ENCODE results near the gene CDYL2. TPM values are rescaled to one million over a fixed set of nuclear protein-coding genes. Genes with fewer than 3 reads are reported as not detected.

CDYL2 gene
- total RNA-seq, 1 experiment from 2014 or later: 7.6 TPM

GRCh38 chr16:80739523-80739922 is 64.9 kb downstream of the CDYL2 start:
- H3K9ac ChIP-seq (ENCODE audit: low read length): no peak overlapping the region
- CTCF ChIA-PET: no interaction called here
- ATAC-seq (no peak; the same call in 1 of the 2 replicates), DNase-seq (peak; percentile 13)
- peaks cover 7% of the 10 kb centered on the region; the same call in 1 of the 2 replicates for H3K4me1 ChIP-seq (ENCODE audit: insufficient read depth, low read length)
- no peaks in the 10 kb centered on the region for H4K20me1 ChIP-seq (ENCODE audit: low read length)
- H3K4me2 ChIP-seq (ENCODE audit: low read length): no peak overlapping the region
- no peak overlapping the region for H3K4me3 ChIP-seq (ENCODE audit: low read length)
- POLR2A ChIA-PET (ENCODE audit: unreplicated experiment): no interaction called here
- BruUV-seq (replicated peaks): no TSS peak
- H3F3A ChIP-seq (ENCODE audit: low read length, unreplicated experiment): no peaks in the 10 kb centered on the region
- no peaks in the 10 kb centered on the region for H3K79me2 ChIP-seq (ENCODE audit: low read length)
- H3K9me3 ChIP-seq (ENCODE audit: low read length): no peaks in the 10 kb centered on the region
- no peak for TF ChIP-seq EZH2phosphoT487 (IDR thresholded peaks at IDR 0.05; ENCODE audit: borderline replicate concordance, low read length)
- no peak for TF ChIP-seq CTCF (conservative IDR thresholded peaks at IDR 0.05; ENCODE audit: low read depth, low read length)
- no peak for TF ChIP-seq EZH2 (IDR thresholded peaks at IDR 0.05; ENCODE audit: low read length, unreplicated experiment)
- H3K9me2 ChIP-seq (replicated peaks; ENCODE audit: low read length): no peaks in the 10 kb centered on the region
- no peaks in the 10 kb centered on the region for H3K27me3 ChIP-seq (ENCODE audit: low read length)
- intact Hi-C loops (cut with micrococcal nuclease): no loop called here
- no peak overlapping the region for H3K27ac ChIP-seq (ENCODE audit: low read length)
- H3K36me3 ChIP-seq (ENCODE audit: low read depth, low read length): no peaks in the 10 kb centered on the region
- H2AFZ ChIP-seq (ENCODE audit: low read length): no peak overlapping the region

- no TSS peak for BruUV-seq (replicated peaks)
- intact Hi-C loops (cut with micrococcal nuclease): no loop called here
- Histone ChIP-seq H2AFZ (ENCODE audit: low read length) (no peak overlapping the region), H4K20me1 (ENCODE audit: low read length) (no peaks in the 10 kb centered on the region), H3K79me2 (ENCODE audit: low read length) (no peaks in the 10 kb centered on the region), H3F3A (ENCODE audit: low read length, unreplicated experiment) (no peaks in the 10 kb centered on the region), H3K9me2 (replicated peaks; ENCODE audit: low read length) (no peaks in the 10 kb centered on the region), H3K36me3 (ENCODE audit: low read depth, low read length) (no peaks in the 10 kb centered on the region), H3K9me3 (ENCODE audit: low read length) (no peaks in the 10 kb centered on the region), H3K27ac (ENCODE audit: low read length) (no peak overlapping the region), H3K4me2 (ENCODE audit: low read length) (no peak overlapping the region), H3K27me3 (ENCODE audit: low read length) (no peaks in the 10 kb centered on the region), H3K4me3 (ENCODE audit: low read length) (no peak overlapping the region), H3K4me1 (ENCODE audit: insufficient read depth, low read length) (peaks cover under 1% of the 10 kb centered on the region; the same call in 1 of the 2 replicates), H3K9ac (ENCODE audit: low read length) (no peak overlapping the region)
- POLR2A ChIA-PET (ENCODE audit: unreplicated experiment): no interaction called here
- ATAC-seq (no peak), DNase-seq (peak; percentile 15)
- TF ChIP-seq EZH2phosphoT487 (IDR thresholded peaks at IDR 0.05; ENCODE audit: borderline replicate concordance, low read length) (no peak), CTCF (conservative IDR thresholded peaks at IDR 0.05; ENCODE audit: low read depth, low read length) (no peak)
- CTCF ChIA-PET: no interaction called here
These were observed 65.9 kb downstream of the CDYL2 start for GRCh38 chr16:80738521-80738920.

GRCh38 chr16:80735846-80736245 is 68.6 kb downstream of the CDYL2 start:
- Histone ChIP-seq H4K20me1 (ENCODE audit: low read length) (no peaks in the 10 kb centered on the region), H3F3A (ENCODE audit: low read length, unreplicated experiment) (no peaks in the 10 kb centered on the region), H3K9ac (ENCODE audit: low read length) (no peak overlapping the region), H3K4me2 (ENCODE audit: low read length) (no peak overlapping the region), H3K36me3 (ENCODE audit: low read depth, low read length) (no peaks in the 10 kb centered on the region), H3K27me3 (ENCODE audit: low read length) (no peaks in the 10 kb centered on the region), H3K79me2 (ENCODE audit: low read length) (no peaks in the 10 kb centered on the region), H3K9me3 (ENCODE audit: low read length) (no peaks in the 10 kb centered on the region), H3K4me1 (ENCODE audit: insufficient read depth, low read length) (no peaks in the 10 kb centered on the region; the same call in 1 of the 2 replicates), H2AFZ (ENCODE audit: low read length) (no peak overlapping the region), H3K4me3 (ENCODE audit: low read length) (no peak overlapping the region), H3K27ac (ENCODE audit: low read length) (no peak overlapping the region), H3K9me2 (replicated peaks; ENCODE audit: low read length) (no peaks in the 10 kb centered on the region)
- no TSS peak for BruUV-seq (replicated peaks)
- POLR2A ChIA-PET (ENCODE audit: unreplicated experiment): no interaction called here
- CTCF ChIA-PET: no interaction called here
- ATAC-seq: no peak
- intact Hi-C loops (cut with micrococcal nuclease): no loop called here
- no peak for TF ChIP-seq EZH2 (IDR thresholded peaks at IDR 0.05; ENCODE audit: low read length, unreplicated experiment)
- TF ChIP-seq EZH2phosphoT487 (IDR thresholded peaks at IDR 0.05; ENCODE audit: borderline replicate concordance, low read length): no peak
- no peak for TF ChIP-seq CTCF (conservative IDR thresholded peaks at IDR 0.05; ENCODE audit: low read depth, low read length)
- DNase-seq: no peak
